CD4-positive, alpha-beta T cell treated with Interleukin-15 for 1 hour (primary cell): ENCODE measurements around the gene TENM3.

Experiments
- DNase-seq: peaks from one replicate; pipeline ENCODE4 v3.0.0-alpha.2; 2020

The TENM3 gene

DNA sequence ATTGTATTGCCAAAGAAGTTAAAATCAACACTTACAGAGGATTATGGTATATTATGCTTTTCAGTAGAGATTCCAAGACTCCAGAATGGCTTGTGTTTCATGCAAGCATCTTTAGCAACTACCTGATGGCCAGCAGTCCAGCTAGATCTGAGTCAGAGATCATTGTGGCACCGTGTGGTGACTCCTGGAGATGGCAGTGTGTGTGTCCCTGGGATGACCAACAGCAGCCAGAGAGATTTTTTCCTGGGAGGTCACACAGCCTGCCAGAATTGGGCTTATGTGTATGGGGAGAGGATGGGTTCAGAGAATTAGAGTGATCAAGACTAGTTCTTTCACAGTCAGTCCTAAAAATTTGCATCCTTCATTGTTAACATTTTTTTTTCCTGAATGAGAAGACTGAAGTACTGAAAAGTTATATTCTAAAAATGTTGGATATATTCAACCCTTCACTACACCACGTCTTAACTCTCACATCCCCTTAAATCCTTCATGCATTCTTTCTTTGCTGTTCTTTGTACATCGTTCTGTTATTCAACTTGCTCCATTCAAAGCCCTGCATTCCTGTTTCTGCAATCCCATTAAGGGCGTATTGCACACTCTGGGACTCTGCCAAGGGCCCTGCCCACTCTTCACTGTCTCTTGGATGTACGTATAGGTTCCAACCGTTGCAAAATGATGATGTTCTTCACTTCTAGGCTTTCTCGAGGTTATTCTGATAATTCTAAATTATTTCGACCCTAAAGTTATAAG, 12.4 kb downstream of the TENM3 start:
- no peak for DNase-seq

DNA sequence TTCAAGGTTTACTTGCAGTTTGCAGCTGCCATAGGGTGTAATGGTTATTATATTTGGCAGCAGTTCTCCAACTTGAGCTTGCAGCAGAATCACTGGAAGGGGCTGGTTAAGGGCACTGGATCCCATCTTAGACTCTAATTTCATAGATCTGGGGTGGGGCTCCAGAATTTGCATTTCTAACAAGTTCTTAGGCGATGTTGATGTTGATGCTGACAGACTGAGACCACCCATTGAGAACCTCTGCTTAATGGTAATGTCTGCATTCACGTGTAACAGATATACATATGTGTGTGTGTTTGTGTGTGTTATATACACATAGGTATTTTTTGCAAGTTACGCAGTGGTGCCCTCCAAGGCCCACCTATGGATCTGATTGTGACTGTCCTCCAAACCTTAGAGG, 13.8 kb downstream of the TENM3 start:
- no peak for DNase-seq

GRCh38 chr4:182257503-182257902, 14.3 kb downstream of the TENM3 start:
- DNase-seq = no peak

- no peak for DNase-seq
These were observed 15.3 kb downstream of the TENM3 start for GRCh38 chr4:182258441-182259000.

DNA sequence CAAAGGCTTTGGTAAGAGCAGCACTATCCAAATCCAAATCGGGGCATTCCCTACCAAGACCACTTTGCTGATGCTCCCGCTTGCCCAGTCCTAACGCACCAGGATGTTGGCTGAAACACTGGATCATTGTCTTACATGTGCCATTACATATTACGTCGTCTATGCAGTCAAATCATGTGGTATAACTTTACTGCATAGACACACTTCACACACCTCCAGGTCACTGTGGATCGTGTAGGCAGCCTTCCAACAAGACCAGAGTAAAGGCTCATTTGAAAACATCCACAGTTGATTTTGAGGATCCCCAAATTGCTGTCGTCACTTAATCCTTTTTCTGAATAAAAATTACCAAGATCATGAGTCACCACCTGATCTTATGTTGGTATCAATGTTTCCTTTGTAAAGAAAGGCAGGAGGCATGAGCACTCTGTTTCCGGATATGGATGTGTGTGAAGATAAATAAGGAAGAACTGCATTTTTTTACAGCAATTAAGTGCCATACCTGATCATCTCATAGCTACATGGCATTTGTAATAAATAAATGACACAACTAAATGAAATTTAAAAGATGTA, 18.5 kb downstream of the TENM3 start:
- DNase-seq = no peak

- no peak for DNase-seq
These were observed 20.4 kb downstream of the TENM3 start for GRCh38 chr4:182263562-182263961.

DNA sequence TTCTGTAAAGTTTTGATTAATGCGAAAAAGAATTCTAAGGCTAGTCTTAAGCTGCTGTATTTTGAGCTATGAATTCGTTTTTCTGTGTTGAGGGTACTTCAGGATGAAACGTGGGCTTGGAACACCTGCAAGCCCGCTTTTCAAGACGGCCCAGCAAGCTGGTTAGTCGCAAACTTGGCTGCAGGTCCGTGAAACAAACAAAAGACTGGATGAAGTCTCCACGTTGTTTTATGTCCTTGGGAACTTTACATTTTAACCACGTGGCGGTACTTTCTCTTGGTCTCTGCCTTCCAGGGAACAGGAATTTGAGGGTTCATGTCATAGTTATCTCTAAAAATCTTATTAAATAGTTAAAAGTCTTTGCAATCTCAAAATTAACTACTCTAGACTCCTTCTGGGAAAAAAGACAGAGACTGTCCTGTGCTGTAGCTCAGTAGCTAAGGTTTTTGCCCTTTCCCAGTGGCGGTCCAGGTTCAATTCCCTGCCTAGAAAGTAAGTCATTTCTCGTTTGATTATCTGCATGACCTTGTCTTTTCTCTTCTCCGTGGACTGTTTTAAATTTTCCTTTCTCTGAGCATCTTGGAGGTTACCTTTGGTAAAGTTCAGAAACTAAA, 21.0 kb downstream of the TENM3 start:
- no peak for DNase-seq

DNA sequence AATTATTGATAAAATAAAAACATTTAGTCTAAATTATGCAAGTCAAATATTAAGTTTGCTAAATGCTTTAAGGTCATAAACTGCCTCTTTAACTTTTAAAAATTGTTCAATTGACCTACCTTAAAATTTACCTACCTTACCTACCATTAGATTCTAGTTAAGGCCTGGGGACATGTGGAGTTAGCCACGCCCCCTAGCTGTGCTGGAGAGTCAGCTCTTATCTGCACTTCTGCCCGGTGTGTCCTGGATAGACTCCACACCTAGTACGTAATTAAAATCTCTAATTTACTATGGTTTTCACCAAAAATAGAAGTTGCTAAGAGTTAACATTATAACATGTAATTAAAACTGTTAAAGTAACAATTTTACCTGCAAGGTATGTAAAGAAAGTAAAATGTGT, 22.7 kb downstream of the TENM3 start:
- DNase-seq = no peak

DNA sequence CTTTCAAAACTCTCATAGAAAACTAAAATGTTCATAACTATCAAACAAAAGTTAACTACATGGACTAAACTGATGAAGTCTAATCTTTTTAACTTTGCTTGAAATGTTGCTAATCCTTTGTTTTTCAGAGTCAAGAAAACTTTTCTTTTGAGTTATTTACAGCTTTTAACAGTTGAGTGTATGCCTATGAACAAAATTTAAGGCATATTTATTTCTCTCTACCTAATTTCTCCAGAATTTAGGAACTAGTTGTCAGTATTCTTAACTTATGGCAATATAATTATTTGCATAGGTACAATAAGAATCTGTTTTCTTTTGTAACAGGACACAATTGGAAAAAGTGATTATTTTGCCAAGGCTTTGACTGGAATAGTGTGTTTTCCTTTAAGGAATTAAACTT, 23.8 kb downstream of the TENM3 start:
- no peak for DNase-seq

- DNase-seq = no peak
These were observed 25.8 kb downstream of the TENM3 start for GRCh38 chr4:182268966-182269365.

DNA sequence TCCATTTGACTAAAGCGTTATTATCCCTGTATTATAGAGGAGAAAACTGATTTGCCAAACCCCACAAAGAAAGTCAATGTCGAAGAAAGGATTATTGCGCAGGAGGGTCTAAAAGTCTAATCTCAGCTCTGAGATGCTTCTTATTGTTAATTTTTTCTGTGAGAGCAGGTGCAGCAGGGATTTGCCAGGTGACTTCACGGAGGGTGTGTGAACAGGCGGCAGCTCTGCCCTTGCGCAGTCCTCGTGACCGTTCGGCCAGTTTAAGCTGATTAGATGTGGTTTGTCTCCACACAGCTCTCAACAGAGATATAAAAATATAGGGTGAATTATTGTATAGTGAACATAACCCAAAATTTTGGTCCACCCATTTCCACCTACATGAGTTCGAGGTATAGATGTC, 28.5 kb downstream of the TENM3 start:
- DNase-seq = no peak

- DNase-seq = no peak
These were observed 28.9 kb downstream of the TENM3 start for GRCh38 chr4:182272151-182272550.

- DNase-seq = no peak
These were observed 30.2 kb downstream of the TENM3 start for GRCh38 chr4:182273191-182273935.

DNA sequence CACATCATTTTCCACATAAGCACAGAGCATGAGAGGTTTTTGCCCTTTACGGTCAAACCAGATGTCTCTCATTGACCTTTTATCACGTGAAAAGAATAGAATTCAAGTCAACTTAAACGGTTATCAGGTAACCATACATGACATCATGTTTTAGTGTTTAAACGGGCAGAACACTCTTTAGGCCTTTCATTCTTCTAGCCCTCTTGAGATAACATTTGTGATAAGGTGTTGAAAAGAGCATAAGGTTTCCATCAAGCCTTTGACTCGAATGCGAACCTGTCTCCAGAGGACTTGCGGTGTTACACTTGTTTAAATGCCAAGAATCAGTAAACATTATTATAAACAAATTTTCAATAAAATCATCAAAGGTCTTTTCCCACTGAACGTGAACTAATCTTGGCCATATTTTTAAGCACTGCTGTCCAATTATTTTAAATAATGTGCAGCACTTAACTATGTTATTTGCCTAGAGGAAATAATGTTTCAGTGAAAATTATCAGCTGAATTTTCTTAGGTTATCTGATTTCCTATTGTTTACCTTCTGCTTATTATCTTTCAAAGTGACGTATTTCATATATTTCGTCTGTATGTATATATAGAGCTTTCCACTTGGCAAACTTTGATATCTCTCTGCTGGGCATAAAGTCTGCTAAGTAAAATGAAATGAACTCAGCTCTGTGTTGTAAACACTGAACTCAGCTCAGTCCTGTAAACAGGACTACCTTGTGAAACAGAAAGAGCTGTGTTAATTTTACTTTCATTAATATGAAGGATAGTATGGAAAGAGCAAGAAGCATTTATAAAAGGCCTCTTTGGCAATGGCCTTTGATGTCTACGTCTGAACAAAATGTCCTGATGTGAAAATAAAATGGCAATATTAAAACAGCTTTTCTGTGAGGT, 33.3 kb downstream of the TENM3 start:
- no peak for DNase-seq

DNA sequence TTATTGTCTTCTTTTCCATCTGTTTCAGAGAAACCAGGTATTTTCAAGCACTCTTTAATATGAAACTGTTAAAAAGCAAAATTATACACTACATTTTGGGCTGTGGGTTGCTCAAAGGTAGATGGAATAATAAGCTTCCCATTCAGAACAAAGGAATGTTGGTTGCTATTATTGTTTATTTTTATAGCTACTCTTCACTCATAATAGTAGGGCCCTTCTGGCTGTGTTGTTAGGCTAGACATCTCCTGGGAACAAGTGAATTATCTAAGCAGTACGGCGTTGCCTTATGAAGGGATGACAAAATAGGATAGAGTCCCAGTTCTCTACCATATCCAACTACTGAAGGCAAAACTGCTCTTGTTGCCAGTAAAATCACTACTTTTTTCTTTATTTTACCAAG, 34.2 kb downstream of the TENM3 start:
- DNase-seq = no peak

DNA sequence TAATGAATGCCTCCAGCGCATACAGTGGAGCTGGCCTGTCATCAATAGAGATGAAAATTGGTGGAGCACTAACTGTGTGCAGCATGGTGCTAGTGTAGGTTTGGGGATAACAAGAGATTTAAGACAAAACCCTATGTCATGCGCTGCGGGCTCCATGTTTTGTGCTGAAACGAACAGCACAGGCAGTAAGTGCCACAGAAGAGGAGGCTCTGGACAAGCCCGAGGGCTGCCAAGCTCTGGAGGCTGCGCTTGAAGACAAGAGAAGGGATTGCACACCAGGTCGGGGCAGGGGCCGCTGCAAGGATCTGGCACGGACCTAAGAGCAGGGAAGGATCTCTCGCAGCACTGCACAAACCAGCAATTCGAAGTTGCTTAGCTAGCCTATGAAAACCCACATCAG, 35.5 kb downstream of the TENM3 start:
- no peak for DNase-seq

- DNase-seq = no peak
These were observed 37.4 kb downstream of the TENM3 start for GRCh38 chr4:182280436-182281111.

DNA sequence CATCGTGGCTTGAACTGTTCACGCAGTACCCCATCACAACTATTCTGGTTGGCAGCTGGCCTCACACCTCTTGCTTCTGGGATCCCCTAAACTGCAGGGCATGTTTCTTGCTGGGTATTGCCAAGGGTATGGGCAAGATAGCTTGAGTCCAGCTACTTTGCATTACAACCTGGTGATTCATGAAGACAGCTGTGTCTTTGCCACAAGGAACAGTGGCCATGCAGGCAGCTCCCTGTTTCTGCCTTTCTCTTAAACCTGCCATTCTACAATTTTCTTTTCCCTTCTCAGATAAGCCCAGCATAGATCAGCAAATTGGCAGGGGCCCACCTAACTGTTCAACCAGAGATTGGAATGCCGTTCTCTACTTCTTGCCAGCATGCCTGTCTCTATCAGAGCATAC, 42.8 kb downstream of the TENM3 start:
- no peak for DNase-seq

DNA sequence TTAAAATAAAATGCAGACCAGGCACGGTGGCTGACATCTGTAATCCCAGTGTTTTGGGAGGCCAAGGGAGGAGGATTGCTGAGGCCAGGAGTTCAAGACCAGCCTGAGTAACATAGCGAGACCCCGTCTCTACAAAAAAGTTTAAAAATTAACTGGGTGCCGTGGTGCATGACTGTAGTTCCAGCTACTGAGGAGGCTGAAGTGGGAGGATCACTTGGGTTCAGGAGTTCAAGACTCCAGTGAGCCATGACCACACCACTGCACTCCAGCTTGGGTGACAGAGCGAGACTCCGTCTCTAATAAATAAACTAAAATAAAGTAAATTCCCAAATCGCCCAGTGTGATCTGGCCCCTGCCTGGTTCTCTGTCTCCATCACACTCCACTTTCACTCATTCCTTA, 43.7 kb downstream of the TENM3 start:
- DNase-seq = no peak

- DNase-seq = no peak
These were observed 45.3 kb downstream of the TENM3 start for GRCh38 chr4:182288534-182288933.

DNA sequence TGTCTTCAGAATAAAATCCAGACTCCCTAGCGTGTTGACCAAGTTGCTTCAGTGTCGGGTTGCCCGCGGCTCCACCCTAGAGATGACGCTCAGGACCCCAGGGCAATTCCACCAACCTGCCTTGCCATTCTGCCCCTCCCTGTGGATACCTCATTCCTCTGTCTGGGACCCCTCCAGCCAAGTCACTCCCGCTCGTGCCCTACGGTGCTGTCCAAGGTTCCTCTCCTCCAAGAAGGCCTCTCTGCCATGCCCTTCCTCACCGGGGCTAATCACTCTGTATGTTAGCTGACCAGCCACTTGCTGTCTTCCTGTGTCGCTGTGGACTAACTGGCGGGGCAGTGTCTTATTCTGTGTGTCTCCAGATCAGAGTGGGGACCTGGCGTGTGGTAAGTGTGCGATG, 46.6 kb downstream of the TENM3 start:
- DNase-seq = no peak

GRCh38 chr4:182291175-182291574, 48.0 kb downstream of the TENM3 start:
- DNase-seq = no peak
